Neural crest cell (in vitro differentiated cells): ENCODE results near the gene CCDC88B. TPM values are rescaled to one million over a fixed set of nuclear protein-coding genes. Genes with fewer than 3 reads are reported as not detected.
A peak's percentile ranks its signal among the peaks of the same experiment; 100 is the strongest.
"Not testable (repeated sequence)": the region's sequence is repeated elsewhere in the genome, so short reads cannot be mapped to it uniquely, and the experiment has no call there.

Source experiments
- DNase-seq: peaks from one replicate; pipeline ENCODE4 v3.0.0; 2021; ENCODE audit warnings: low read depth, mixed read lengths, low spot score
- H3K27ac Mint-ChIP-seq: one replicate; pipeline ENCODE4 v1.8.0; 2021; ENCODE audit warnings: mild to moderate bottlenecking, mixed read lengths; ENCODE audit not compliant: unreplicated experiment
- H3K27me3 Mint-ChIP-seq: 2 replicates; pipeline ENCODE4 v1.8.0; 2021; ENCODE audit warnings: low read depth, mild to moderate bottlenecking, mixed read lengths
- H3K36me3 Mint-ChIP-seq: 2 replicates; pipeline ENCODE4 v1.8.0; 2021; ENCODE audit warnings: low read depth, mild to moderate bottlenecking, mixed read lengths
- H3K4me1 Mint-ChIP-seq: 2 replicates; pipeline ENCODE4 v1.8.0; 2021; ENCODE audit warnings: mixed read lengths
- H3K4me3 Mint-ChIP-seq: one replicate; pipeline ENCODE4 v1.8.0; 2021; ENCODE audit warnings: mild to moderate bottlenecking, mixed read lengths
- H3K9me3 Mint-ChIP-seq: 2 replicates; pipeline ENCODE4 v1.8.0; 2021; ENCODE audit warnings: mixed read lengths
- total RNA-seq: library from RNA; stranded (reverse); gene quantifications from 2 replicates; pipeline ENCODE4 v1.2.1, GENCODE V29; 2021
- TF ChIP-seq, protein P1 (sequence below): fragments of 200-600 bp; sonication (generic); conservative IDR thresholded peaks from 2 replicates; pipeline ENCODE4 v1.5.0; 2021; ENCODE audit warnings: antibody characterized with exemption, mild to moderate bottlenecking

The CCDC88B gene
- total RNA-seq, 1 donor from 2014 or later: 1.1 TPM

DNA sequence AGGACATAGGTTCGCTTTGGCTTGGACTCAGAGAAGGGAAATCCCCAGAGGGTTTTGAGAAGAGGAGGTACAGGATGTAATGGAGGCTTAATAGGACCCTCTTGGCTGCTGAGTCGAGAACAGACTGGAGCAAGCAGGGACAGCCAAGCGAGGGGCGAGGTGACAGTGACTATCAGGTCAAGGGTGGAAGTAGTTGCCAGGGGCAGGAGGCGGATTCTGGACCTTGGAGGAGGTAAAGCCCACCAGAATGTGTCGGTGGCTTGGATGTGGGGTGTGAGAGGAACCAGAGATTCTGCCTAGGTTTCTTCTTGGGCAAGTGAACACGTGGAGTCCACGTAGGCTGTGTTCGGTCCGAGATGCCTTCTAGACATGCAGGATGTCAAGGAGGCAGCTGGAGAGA is 27.1 kb upstream of the CCDC88B start:
- Mint-ChIP-seq H3K9me3 (no peaks in the 10 kb centered on the region), H3K4me3 (peak overlapping the region; percentile 76), H3K27ac (no peak overlapping the region), H3K4me1 (peaks cover 22% of the 10 kb centered on the region), H3K27me3 (no peaks in the 10 kb centered on the region), H3K36me3 (no peaks in the 10 kb centered on the region)
- no peak for DNase-seq
- TF ChIP-seq, protein P1, sequence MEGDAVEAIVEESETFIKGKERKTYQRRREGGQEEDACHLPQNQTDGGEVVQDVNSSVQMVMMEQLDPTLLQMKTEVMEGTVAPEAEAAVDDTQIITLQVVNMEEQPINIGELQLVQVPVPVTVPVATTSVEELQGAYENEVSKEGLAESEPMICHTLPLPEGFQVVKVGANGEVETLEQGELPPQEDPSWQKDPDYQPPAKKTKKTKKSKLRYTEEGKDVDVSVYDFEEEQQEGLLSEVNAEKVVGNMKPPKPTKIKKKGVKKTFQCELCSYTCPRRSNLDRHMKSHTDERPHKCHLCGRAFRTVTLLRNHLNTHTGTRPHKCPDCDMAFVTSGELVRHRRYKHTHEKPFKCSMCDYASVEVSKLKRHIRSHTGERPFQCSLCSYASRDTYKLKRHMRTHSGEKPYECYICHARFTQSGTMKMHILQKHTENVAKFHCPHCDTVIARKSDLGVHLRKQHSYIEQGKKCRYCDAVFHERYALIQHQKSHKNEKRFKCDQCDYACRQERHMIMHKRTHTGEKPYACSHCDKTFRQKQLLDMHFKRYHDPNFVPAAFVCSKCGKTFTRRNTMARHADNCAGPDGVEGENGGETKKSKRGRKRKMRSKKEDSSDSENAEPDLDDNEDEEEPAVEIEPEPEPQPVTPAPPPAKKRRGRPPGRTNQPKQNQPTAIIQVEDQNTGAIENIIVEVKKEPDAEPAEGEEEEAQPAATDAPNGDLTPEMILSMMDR: no peak

- DNase-seq: no peak
- Mint-ChIP-seq H3K27me3 (no peaks in the 10 kb centered on the region), H3K4me3 (peak overlapping the region; percentile 76), H3K9me3 (no peaks in the 10 kb centered on the region), H3K4me1 (peaks cover 26% of the 10 kb centered on the region), H3K36me3 (no peaks in the 10 kb centered on the region), H3K27ac (no peak overlapping the region)
- TF ChIP-seq, protein P1: no peak
Measured at GRCh38 chr11:64313491-64314145, 26.4 kb upstream of the CCDC88B start.

DNA sequence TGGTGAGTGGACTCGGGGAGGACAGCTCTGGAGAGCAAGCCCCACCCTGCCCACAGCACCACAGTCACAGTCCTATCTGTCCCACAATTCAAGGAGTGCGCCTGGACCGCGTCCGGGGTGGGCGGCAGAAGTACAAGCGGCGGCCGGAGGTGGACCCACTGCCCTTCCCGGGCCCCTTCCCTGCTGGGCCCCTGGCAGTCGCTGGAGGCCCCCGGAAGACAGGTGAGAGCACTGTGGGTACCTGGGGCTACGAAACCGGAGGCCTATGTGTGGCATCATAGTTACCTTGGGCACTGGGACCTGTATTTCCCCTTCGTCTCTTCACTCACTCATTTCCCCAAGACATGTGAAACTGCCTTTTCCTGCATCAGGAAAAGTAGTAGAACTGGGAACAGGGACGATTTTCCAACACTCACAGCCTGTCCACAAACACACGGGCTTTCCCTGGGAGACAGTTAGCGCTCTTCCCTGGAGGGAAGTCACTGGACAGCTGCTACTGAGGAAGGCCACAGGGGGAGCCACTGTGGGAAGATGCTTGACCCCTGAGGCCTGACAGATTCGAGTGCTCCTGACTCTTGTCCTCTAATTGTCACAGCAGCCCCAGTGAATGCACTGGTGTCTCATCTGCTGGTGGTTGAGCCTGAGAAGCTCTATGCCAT is 25.7 kb upstream of the CCDC88B start:
- H3K27me3 Mint-ChIP-seq: no peaks in the 10 kb centered on the region
- peaks cover 31% of the 10 kb centered on the region for H3K4me1 Mint-ChIP-seq
- H3K36me3 Mint-ChIP-seq: no peaks in the 10 kb centered on the region
- DNase-seq: no peak
- TF ChIP-seq, protein P1: peak; percentile 41
- H3K4me3 Mint-ChIP-seq: peak overlapping the region; percentile 79
- H3K9me3 Mint-ChIP-seq: no peaks in the 10 kb centered on the region
- H3K27ac Mint-ChIP-seq: peak overlapping the region; percentile 93

GRCh38 chr11:64314805-64315561 is 25.0 kb upstream of the CCDC88B start:
- no peak for DNase-seq
- Mint-ChIP-seq H3K4me3 (peak overlapping the region; percentile 79), H3K9me3 (no peaks in the 10 kb centered on the region), H3K27me3 (no peaks in the 10 kb centered on the region), H3K36me3 (no peaks in the 10 kb centered on the region), H3K4me1 (peaks cover 33% of the 10 kb centered on the region), H3K27ac (no peak overlapping the region)
- TF ChIP-seq, protein P1: no peak

DNA sequence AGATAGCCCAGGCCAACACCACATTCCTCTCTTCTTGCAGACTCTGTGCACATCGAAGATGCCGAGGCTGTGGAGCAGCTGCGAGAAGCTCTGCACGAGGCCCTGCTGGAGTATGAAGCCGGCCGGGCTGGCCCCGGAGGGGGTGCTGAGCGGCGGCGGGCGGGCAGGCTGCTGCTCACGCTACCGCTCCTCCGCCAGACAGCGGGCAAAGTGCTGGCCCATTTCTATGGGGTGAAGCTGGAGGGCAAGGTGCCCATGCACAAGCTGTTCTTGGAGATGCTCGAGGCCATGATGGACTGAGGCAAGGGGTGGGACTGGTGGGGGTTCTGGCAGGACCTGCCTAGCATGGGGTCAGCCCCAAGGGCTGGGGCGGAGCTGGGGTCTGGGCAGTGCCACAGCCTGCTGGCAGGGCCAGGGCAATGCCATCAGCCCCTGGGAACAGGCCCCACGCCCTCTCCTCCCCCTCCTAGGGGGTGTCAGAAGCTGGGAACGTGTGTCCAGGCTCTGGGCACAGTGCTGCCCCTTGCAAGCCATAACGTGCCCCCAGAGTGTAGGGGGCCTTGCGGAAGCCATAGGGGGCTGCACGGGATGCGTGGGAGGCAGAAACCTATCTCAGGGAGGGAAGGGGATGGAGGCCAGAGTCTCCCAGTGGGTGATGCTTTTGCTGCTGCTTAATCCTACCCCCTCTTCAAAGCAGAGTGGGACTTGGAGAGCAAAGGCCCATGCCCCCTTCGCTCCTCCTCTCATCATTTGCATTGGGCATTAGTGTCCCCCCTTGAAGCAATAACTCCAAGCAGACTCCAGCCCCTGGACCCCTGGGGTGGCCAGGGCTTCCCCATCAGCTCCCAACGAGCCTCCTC is 24.1 kb upstream of the CCDC88B start:
- H3K27me3 Mint-ChIP-seq, DNase-seq, H3K27ac Mint-ChIP-seq, H3K36me3 Mint-ChIP-seq, H3K9me3 Mint-ChIP-seq: not testable (repeated sequence)
- peaks cover 33% of the 10 kb centered on the region for H3K4me1 Mint-ChIP-seq
- H3K4me3 Mint-ChIP-seq: peak overlapping the region; percentile 94
